SKM-1 treated with dmso at 0.1 percent for 144 hours (cell line): Measurements from ENCODE around the gene RALGDS.
"Not testable (repeated sequence)": the region's sequence is repeated elsewhere in the genome, so short reads cannot be mapped to it uniquely, and the experiment has no call there.

Experiments
- DNase-seq: peaks from one replicate; lab custom pipeline; 2025; ENCODE audit not compliant: unreplicated experiment; lab: John Stamatoyannopoulos, UW

Gene RALGDS

GRCh38 chr9:133070985-133071384 lies 50.1 kb downstream of the RALGDS start:
- DNase-seq: not testable (repeated sequence)

- DNase-seq: not testable (repeated sequence)
Observed at GRCh38 chr9:133070500-133070961, 50.5 kb downstream of the RALGDS start.

- DNase-seq: not testable (repeated sequence)
Observed at GRCh38 chr9:133068431-133068830, 52.6 kb downstream of the RALGDS start.

GRCh38 chr9:133067813-133068212 lies 53.2 kb downstream of the RALGDS start:
- no peak for DNase-seq

GRCh38 chr9:133067006-133067405 lies 54.0 kb downstream of the RALGDS start:
- no peak for DNase-seq

GRCh38 chr9:133066181-133066983 lies 54.7 kb downstream of the RALGDS start:
- DNase-seq: no peak

GRCh38 chr9:133065070-133065388 lies 56.0 kb downstream of the RALGDS start:
- no peak for DNase-seq

- DNase-seq: no peak
Observed at GRCh38 chr9:133064241-133065069, 56.6 kb downstream of the RALGDS start.

GRCh38 chr9:133063500-133064231 lies 57.4 kb downstream of the RALGDS start:
- DNase-seq: no peak

GRCh38 chr9:133063159-133063499 lies 57.9 kb downstream of the RALGDS start:
- DNase-seq: no peak

- DNase-seq: not testable (repeated sequence)
Observed at GRCh38 chr9:133062569-133062968, 58.5 kb downstream of the RALGDS start.

GRCh38 chr9:133061764-133062145 lies 59.3 kb downstream of the RALGDS start, which contains the start of gene CEL:
CEL (plus strand) TSS chr9:133061981; CDS start chr9:133062003, 22 bp downstream.
- DNase-seq: not testable (repeated sequence)

- DNase-seq: not testable (repeated sequence)
Observed at GRCh38 chr9:133061019-133061763, 59.8 kb downstream of the RALGDS start.

GRCh38 chr9:133060417-133060841 lies 60.6 kb downstream of the RALGDS start:
- DNase-seq: no peak

- no peak for DNase-seq
Observed at GRCh38 chr9:133059623-133060022, 61.4 kb downstream of the RALGDS start.

- DNase-seq: no peak
Observed at GRCh38 chr9:133058550-133059320, 62.3 kb downstream of the RALGDS start.

- DNase-seq: no peak
Observed at GRCh38 chr9:133058071-133058470, 63.0 kb downstream of the RALGDS start.

GRCh38 chr9:133057553-133057952 lies 63.5 kb downstream of the RALGDS start:
- no peak for DNase-seq

- DNase-seq: no peak
Observed at GRCh38 chr9:133057006-133057405, 64.0 kb downstream of the RALGDS start.

- no peak for DNase-seq
Observed at GRCh38 chr9:133056533-133056932, 64.5 kb downstream of the RALGDS start.
